Measurements from ENCODE around the gene PTPRF.

Gene PTPRF

GRCh38 chr1:43648221-43648847 lies 117.7 kb downstream of the PTPRF start:
- H3K9me3 ChIP-seq, result no peaks in the 10 kb centered on the region
- H3K27me3 ChIP-seq, result no peaks in the 10 kb centered on the region
- H3K27ac ChIP-seq, result peak overlapping the region; percentile 35
- no peak for TF ChIP-seq CTCF (IDR thresholded peaks at IDR 0.05)
- peaks cover 23 to 32% of the 10 kb centered on the region in 2 experiments for H3K4me1 ChIP-seq (ENCODE audit: control insufficient read depth in 1 of 2, insufficient read depth in 1 of 2, low read depth in 1 of 2, low read length in 1 of 2)
- peak overlapping the region in 1 of 2 experiments; percentile 95 for H3K4me3 ChIP-seq (ENCODE audit: low read depth in 1 of 2, low read length in 1 of 2)
- peaks cover 3% of the 10 kb centered on the region for H3K36me3 ChIP-seq

GRCh38 chr1:43648876-43649477 lies 118.3 kb downstream of the PTPRF start:
- no peaks in the 10 kb centered on the region for H3K9me3 ChIP-seq
- TF ChIP-seq CTCF (IDR thresholded peaks at IDR 0.05), result no peak
- peak overlapping the region; percentile 80 to 95 for H3K4me3 ChIP-seq (ENCODE audit: low read depth in 1 of 2, low read length in 1 of 2)
- H3K36me3 ChIP-seq, result peaks cover 10% of the 10 kb centered on the region
- peak overlapping the region; percentile 93 for H3K27ac ChIP-seq
- H3K27me3 ChIP-seq, result no peaks in the 10 kb centered on the region
- H3K4me1 ChIP-seq (ENCODE audit: control insufficient read depth in 1 of 2, insufficient read depth in 1 of 2, low read depth in 1 of 2, low read length in 1 of 2), result peaks cover 23 to 32% of the 10 kb centered on the region in 2 experiments

GRCh38 chr1:43650310-43651085 lies 119.8 kb downstream of the PTPRF start:
- no peak for TF ChIP-seq CTCF (IDR thresholded peaks at IDR 0.05)
- Histone ChIP-seq H3K9me3 (no peaks in the 10 kb centered on the region), H3K27ac (peak overlapping the region; percentile 93), H3K4me1 (ENCODE audit: control insufficient read depth in 1 of 2, insufficient read depth in 1 of 2, low read depth in 1 of 2, low read length in 1 of 2) (peaks cover 23 to 32% of the 10 kb centered on the region in 2 experiments), H3K4me3 (ENCODE audit: low read depth in 1 of 2, low read length in 1 of 2) (peak overlapping the region; percentile 80 to 95), H3K36me3 (peaks cover 25% of the 10 kb centered on the region), H3K27me3 (no peaks in the 10 kb centered on the region)

GRCh38 chr1:43651188-43651587 lies 120.5 kb downstream of the PTPRF start:
- H3K36me3 ChIP-seq, result peaks cover 32% of the 10 kb centered on the region
- H3K27me3 ChIP-seq, result no peaks in the 10 kb centered on the region
- peak overlapping the region; percentile 93 for H3K27ac ChIP-seq
- H3K4me1 ChIP-seq (ENCODE audit: control insufficient read depth in 1 of 2, insufficient read depth in 1 of 2, low read depth in 1 of 2, low read length in 1 of 2), result peaks cover 23 to 32% of the 10 kb centered on the region in 2 experiments
- no peak for TF ChIP-seq CTCF (IDR thresholded peaks at IDR 0.05)
- H3K4me3 ChIP-seq (ENCODE audit: low read depth in 1 of 2, low read length in 1 of 2), result peak overlapping the region; percentile 80 to 95
- H3K9me3 ChIP-seq, result no peaks in the 10 kb centered on the region

- Histone ChIP-seq H3K27ac (no peak overlapping the region), H3K36me3 (peaks cover 39% of the 10 kb centered on the region), H3K27me3 (no peaks in the 10 kb centered on the region), H3K9me3 (no peaks in the 10 kb centered on the region), H3K4me3 (ENCODE audit: low read depth in 1 of 2, low read length in 1 of 2) (no peak overlapping the region), H3K4me1 (ENCODE audit: control insufficient read depth in 1 of 2, insufficient read depth in 1 of 2, low read depth in 1 of 2, low read length in 1 of 2) (peaks cover 23 to 32% of the 10 kb centered on the region in 2 experiments)
- no peak for TF ChIP-seq CTCF (IDR thresholded peaks at IDR 0.05)
Measured at GRCh38 chr1:43651902-43652301, 121.2 kb downstream of the PTPRF start.
